CD4-positive, CD25-positive, alpha-beta regulatory T cell (primary cell): ENCODE data around the gene APOL2. TPM values are rescaled to one million over a fixed set of nuclear protein-coding genes. Genes with fewer than 3 reads are reported as not detected.
"Not testable (repeated sequence)": the region's sequence is repeated elsewhere in the genome, so short reads cannot be mapped to it uniquely, and the experiment has no call there.

Source experiments
- ATAC-seq, 2 donors: fragments of 150-1000 bp; cut with Tn5 transposase; one replicate each; pipeline ENCODE4 v1.10.0; 2021; ENCODE audit warnings: low read depth in 2 of 2, moderate number of reproducible peaks in 2 of 2, moderate library complexity in 1 of 2
- DNase-seq, 3 donors: peaks; one replicate each; pipeline versions ENCODE4 v3.0.0 to v3.0.0-alpha.2; 2012 to 2022; ENCODE audit warnings: mixed read lengths in 1 of 3
- H3K27ac ChIP-seq: one replicate; pipeline ENCODE4 v1.7.0; 2013; ENCODE audit warnings: mild to moderate bottlenecking, low read length; ENCODE audit not compliant: insufficient read depth, poor library complexity, severe bottlenecking
- H3K27me3 ChIP-seq: one replicate; pipeline ENCODE4 v1.7.0; 2013; ENCODE audit warnings: low read length; ENCODE audit not compliant: control insufficient read depth, insufficient read depth
- H3K36me3 ChIP-seq: one replicate; pipeline ENCODE4 v1.7.0; 2013; ENCODE audit warnings: mild to moderate bottlenecking, low read length, moderate library complexity; ENCODE audit not compliant: control insufficient read depth, insufficient read depth
- H3K4me1 ChIP-seq: 2 replicates; pipeline ENCODE4 v1.7.0; 2013; ENCODE audit warnings: mild to moderate bottlenecking, low read length; ENCODE audit not compliant: insufficient read depth, control insufficient read depth, poor library complexity, severe bottlenecking
- H3K4me3 ChIP-seq: one replicate; pipeline ENCODE4 v1.7.0; 2013; ENCODE audit warnings: low read depth, mild to moderate bottlenecking, low read length, moderate library complexity
- H3K9me3 ChIP-seq, 2 experiments: 1 replicate in 1 of 2; 2 replicates in 1 of 2; pipeline ENCODE4 v1.7.0; 2013; ENCODE audit warnings: low read length in 2 of 2, mild to moderate bottlenecking in 1 of 2, moderate library complexity in 1 of 2; ENCODE audit not compliant: control insufficient read depth in 2 of 2
- H3K27ac Mint-ChIP-seq, 3 donors: one replicate each; pipeline ENCODE4 v1.8.0; 2020 to 2022; ENCODE audit warnings: mild to moderate bottlenecking in 3 of 3, mixed read lengths in 3 of 3, moderate library complexity in 2 of 3
- H3K27me3 Mint-ChIP-seq: one replicate; pipeline ENCODE4 v1.8.0; 2022; ENCODE audit warnings: mild to moderate bottlenecking, mixed read lengths
- H3K36me3 Mint-ChIP-seq: one replicate; pipeline ENCODE4 v1.8.0; 2020; ENCODE audit warnings: mixed read lengths
- H3K4me1 Mint-ChIP-seq, 4 donors: one replicate each; pipeline ENCODE4 v1.8.0; 2020 to 2022; ENCODE audit warnings: mixed read lengths in 4 of 4, mild to moderate bottlenecking in 1 of 4
- H3K4me3 Mint-ChIP-seq, 4 donors: one replicate each; pipeline ENCODE4 v1.8.0; 2020 to 2022; ENCODE audit warnings: mild to moderate bottlenecking in 4 of 4, mixed read lengths in 4 of 4, moderate library complexity in 3 of 4
- H3K9me3 Mint-ChIP-seq, 7 donors: one replicate each; pipeline ENCODE4 v1.8.0; 2020 to 2022; ENCODE audit warnings: mixed read lengths in 7 of 7, mild to moderate bottlenecking in 3 of 7, moderate library complexity in 2 of 7
- polyA plus RNA-seq, 4 donors: library from polyadenylated mRNA; unstranded; fragments of 300-500 nt; fragmentation: Illumina TruSeq; gene quantifications; one replicate each; pipeline ENCODE4 v1.2.3, GENCODE V29; 2021
- total RNA-seq: library from RNA; stranded (reverse); gene quantifications from one replicate; pipeline ENCODE4 v1.2.3, GENCODE V29; 2022

The APOL2 gene
- total and polyA plus RNA-seq, 5 donors from 2014 or later, result 18.8 to 69.7 (median 22.3) TPM

DNA sequence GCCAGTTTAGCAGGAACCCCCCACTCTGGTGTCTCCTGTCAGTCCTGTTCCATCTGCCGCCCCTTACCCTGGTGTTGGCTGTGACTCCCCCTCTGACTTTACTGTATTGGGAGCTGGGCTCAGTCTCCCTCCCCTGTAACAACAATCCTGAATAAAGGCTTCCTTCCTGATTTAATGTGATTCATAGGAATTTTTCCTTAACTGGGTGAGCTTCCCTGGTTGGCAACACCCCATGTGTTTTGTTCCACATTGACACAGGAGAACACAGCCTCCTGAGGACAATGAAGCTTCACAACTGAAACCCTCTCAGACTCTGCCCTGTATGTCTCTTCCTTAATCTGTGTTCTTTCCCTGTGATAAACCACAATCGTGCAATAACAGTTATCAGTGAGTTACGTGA, 46.2 kb downstream of the APOL2 start:
- ATAC-seq (no peak), DNase-seq (no peak)
- H3K27me3 ChIP-seq, result no peaks in the 10 kb centered on the region
- Mint-ChIP-seq H3K4me1 (peaks cover 0 to 14% (median 4%) of the 10 kb centered on the region in 4 donors), H3K36me3 (no peaks in the 10 kb centered on the region), H3K27me3 (peaks cover 15% of the 10 kb centered on the region), H3K27ac (peak overlapping the region in 1 of 3 donors; percentile 35), H3K4me3 (no peak overlapping the region), H3K9me3 (no peaks in the 10 kb centered on the region)
- H3K27ac ChIP-seq, result no peak overlapping the region
- no peaks in the 10 kb centered on the region for H3K4me1 ChIP-seq
- no peak overlapping the region for H3K4me3 ChIP-seq
- no peaks in the 10 kb centered on the region for H3K36me3 ChIP-seq
- no peaks in the 10 kb centered on the region for H3K9me3 ChIP-seq

DNA sequence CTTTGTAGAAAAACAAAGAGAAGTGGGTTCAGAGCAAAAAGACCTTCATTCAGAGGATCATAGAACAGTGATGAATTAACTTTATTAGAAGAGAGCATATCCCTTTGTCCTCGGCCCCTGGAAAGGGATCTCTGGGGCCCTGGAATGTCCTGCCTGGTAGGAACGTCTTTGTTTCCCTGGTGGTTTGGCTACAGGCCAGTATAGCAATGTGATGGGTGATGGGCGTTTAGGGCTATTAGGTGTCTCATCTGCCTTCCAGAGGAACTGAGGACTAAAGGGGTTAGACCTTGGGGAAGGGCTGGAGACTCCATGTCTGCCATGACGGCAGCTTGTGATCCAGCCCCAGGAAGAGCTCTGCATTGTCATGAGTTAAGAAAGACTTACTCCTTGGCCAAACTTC, 46.8 kb downstream of the APOL2 start:
- ATAC-seq, result no peak
- H3K27me3 ChIP-seq, result no peaks in the 10 kb centered on the region
- H3K27me3 Mint-ChIP-seq, result peaks cover 15% of the 10 kb centered on the region
- H3K4me1 ChIP-seq, result no peaks in the 10 kb centered on the region
- no peak overlapping the region for H3K4me3 Mint-ChIP-seq
- H3K9me3 Mint-ChIP-seq, result no peaks in the 10 kb centered on the region
- no peak overlapping the region for H3K27ac Mint-ChIP-seq
- no peak overlapping the region for H3K27ac ChIP-seq
- H3K4me1 Mint-ChIP-seq, result peaks cover 0 to 9% (median 2%) of the 10 kb centered on the region in 4 donors
- no peaks in the 10 kb centered on the region for H3K36me3 ChIP-seq
- no peak overlapping the region for H3K4me3 ChIP-seq
- H3K9me3 ChIP-seq, result no peaks in the 10 kb centered on the region
- no peak for DNase-seq
- H3K36me3 Mint-ChIP-seq, result no peaks in the 10 kb centered on the region

DNA sequence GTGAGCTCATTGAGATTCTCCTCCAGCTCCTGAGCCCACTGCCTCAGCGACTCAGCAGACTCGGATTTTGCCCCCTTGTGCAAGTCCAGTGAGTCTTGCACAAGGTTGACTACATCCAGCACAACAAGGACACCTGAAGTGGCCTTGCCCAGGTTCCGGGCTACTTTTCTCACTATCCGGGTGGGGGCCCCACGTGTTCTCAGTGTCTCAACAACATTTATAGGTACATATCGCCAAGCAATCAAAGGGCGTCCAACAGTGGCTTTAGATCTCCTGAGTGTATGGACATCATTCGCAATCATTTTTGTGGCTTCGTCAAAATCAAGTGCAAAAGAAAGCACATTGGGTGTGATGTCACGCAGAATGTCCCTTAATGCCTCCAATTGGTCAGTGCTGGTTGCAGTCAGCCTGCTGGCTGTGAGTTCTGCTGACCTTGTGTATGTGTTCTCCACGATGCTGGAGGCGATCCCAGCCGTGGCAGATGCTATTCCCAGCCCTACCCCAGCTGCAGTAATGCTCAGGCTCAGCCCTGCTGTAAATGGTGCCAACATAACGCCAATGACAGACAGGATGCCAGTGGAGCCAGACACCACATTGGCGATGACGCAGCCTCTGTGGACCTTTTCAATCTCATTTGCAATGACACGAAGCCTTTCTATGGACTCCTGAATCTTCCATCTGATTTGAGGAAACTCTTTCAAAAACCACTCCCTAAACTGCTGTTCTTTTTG, 48.1 kb downstream of the APOL2 start:
- H3K4me1 ChIP-seq, result no peaks in the 10 kb centered on the region
- no peaks in the 10 kb centered on the region for H3K36me3 Mint-ChIP-seq
- no peaks in the 10 kb centered on the region for H3K36me3 ChIP-seq
- H3K9me3 ChIP-seq, result no peaks in the 10 kb centered on the region
- no peak overlapping the region for H3K4me3 ChIP-seq
- no peak overlapping the region for H3K27ac Mint-ChIP-seq
- no peak for DNase-seq
- H3K9me3 Mint-ChIP-seq, result no peaks in the 10 kb centered on the region
- peaks cover 15% of the 10 kb centered on the region for H3K27me3 Mint-ChIP-seq
- no peak overlapping the region for H3K4me3 Mint-ChIP-seq
- ATAC-seq, result no peak
- peaks cover 0 to 4% (median 0%) of the 10 kb centered on the region in 4 donors for H3K4me1 Mint-ChIP-seq
- no peaks in the 10 kb centered on the region for H3K27me3 ChIP-seq
- H3K27ac ChIP-seq, result no peak overlapping the region

DNA sequence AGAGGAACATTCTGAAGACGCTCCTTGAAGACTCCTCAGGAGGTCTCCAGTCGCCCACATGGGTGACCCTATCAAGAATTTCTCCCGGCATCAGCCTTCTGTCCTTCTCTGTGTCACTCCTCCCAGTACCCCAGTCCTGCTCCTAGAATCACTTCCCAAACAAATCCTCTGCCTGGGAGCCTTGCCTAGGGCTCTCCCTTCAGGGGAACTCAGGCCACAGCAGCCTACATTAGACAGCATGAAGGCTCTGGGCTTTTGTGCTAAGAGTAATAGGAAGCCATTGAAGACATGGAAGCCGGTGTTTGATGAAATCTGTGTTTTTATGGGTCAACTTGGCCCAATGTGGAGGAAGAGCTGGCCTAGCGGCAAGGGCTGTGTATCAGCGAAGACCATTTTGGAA, 51.5 kb downstream of the APOL2 start:
- not testable (repeated sequence) for H3K9me3 Mint-ChIP-seq, H3K4me3 Mint-ChIP-seq, ATAC-seq, H3K4me1 Mint-ChIP-seq, H3K27me3 ChIP-seq, H3K36me3 ChIP-seq, H3K4me1 ChIP-seq, DNase-seq, H3K27ac ChIP-seq, H3K36me3 Mint-ChIP-seq, H3K9me3 ChIP-seq, H3K4me3 ChIP-seq
- peaks cover 22% of the 10 kb centered on the region for H3K27me3 Mint-ChIP-seq
- H3K27ac Mint-ChIP-seq, result peak overlapping the region in 1 of 3 donors; percentile 3

DNA sequence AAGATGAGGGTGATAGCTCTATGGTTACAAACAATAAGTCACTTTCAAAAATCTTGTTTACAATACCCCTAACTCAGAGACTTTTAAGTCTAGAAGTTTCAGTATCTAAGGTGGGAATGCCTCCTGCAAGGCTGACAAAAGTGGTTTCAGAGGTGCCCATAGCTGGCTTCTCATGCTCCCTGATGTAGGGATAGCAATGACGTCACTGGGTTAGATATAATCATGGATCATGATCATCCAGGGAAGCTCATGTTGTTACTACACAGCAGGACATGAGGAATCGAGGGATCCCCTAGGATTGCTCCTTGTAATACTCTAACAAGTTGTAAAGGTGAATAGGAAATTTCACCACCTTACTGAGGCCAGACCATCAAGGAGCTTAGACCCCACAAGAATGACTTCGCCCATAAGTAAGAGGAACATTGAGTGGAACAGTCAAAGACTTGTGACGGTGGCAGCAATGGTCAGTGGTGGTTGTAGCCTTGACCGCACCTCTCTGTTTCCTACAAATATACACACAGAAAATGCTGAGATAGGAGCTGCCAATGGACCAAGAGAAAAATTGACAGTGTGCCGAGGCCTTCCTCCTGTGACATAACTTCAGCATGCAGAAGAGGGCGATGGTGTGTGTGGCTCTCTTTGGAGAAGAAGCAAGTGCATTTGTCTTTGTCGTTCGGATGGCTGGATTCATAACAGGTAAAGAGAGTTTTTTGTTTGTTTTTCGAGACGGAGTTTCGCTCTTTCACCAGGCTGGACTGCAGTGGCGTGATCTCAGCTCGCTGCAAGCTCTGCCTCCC, 53.3 kb downstream of the APOL2 start:
- Mint-ChIP-seq H3K27ac (no peak overlapping the region), H3K9me3 (no peaks in the 10 kb centered on the region), H3K4me3 (no peak overlapping the region), H3K4me1 (no peaks in the 10 kb centered on the region), H3K36me3 (no peaks in the 10 kb centered on the region), H3K27me3 (peaks cover 27% of the 10 kb centered on the region)
- no peak for ATAC-seq
- H3K36me3 ChIP-seq, result no peaks in the 10 kb centered on the region
- no peak overlapping the region for H3K4me3 ChIP-seq
- DNase-seq, result no peak
- H3K27ac ChIP-seq, result no peak overlapping the region
- no peaks in the 10 kb centered on the region for H3K9me3 ChIP-seq
- no peaks in the 10 kb centered on the region for H3K27me3 ChIP-seq
- H3K4me1 ChIP-seq, result no peaks in the 10 kb centered on the region

DNA sequence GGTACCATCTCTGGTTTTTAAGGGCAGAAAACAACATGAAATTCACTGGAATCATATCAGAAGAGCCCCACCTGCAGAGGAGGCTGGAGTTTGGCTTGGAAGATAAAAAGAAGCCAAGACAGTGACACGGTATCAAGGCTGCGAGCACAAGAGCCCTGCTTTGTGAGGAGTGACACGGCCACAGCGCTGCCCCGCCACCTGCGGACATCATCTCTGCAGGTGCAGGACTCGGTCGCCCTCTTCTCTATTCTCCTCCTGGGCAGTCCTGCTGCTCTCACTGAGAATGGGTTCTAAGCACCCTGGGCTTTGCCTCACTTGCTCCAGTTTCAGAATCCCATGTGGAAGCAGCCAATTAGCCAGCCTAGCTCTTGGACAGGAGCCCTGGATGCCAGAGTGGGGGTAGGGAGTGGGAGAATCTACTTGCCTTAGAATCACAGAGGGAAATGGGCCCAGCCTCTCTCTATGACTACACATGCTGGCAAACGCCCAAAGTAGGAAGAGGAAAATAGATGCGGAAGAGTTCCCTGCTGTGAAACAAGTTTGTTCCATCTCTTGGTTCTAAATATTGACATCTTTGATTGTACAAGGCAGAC, 54.8 kb downstream of the APOL2 start:
- no peak for ATAC-seq
- Mint-ChIP-seq H3K36me3 (no peaks in the 10 kb centered on the region), H3K9me3 (no peaks in the 10 kb centered on the region), H3K4me1 (peaks cover 0 to 4% (median under 1%) of the 10 kb centered on the region in 4 donors), H3K27ac (no peak overlapping the region), H3K27me3 (peaks cover 23% of the 10 kb centered on the region), H3K4me3 (no peak overlapping the region)
- peaks cover 4% of the 10 kb centered on the region for H3K4me1 ChIP-seq
- no peak for DNase-seq
- no peaks in the 10 kb centered on the region for H3K9me3 ChIP-seq
- no peak overlapping the region for H3K4me3 ChIP-seq
- no peaks in the 10 kb centered on the region for H3K36me3 ChIP-seq
- no peaks in the 10 kb centered on the region for H3K27me3 ChIP-seq
- H3K27ac ChIP-seq, result no peak overlapping the region

DNA sequence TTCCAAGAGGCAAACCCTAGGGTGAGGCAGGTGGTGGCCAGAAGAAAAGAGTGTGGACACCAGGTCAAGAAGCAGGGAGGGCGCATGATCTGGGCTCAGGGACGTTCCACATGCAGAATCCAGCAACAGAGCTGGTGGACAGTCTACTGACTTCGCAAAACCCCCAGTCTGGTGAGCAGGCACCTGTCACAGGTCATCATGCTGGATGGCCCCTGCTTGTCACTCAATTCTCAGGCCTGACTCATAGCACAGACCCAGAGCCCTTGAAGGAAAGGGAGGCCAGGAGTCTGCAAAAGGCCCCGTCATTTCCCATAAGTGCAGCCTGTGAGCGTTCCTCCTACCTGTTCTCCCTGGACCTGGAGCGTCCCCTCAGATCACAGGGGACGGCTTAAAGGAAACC, 55.9 kb downstream of the APOL2 start:
- Mint-ChIP-seq H3K27ac (no peak overlapping the region), H3K4me1 (peaks cover 0 to 4% (median under 1%) of the 10 kb centered on the region in 4 donors), H3K4me3 (no peak overlapping the region), H3K9me3 (no peaks in the 10 kb centered on the region), H3K36me3 (no peaks in the 10 kb centered on the region), H3K27me3 (peaks cover 14% of the 10 kb centered on the region)
- H3K27ac ChIP-seq, result no peak overlapping the region
- H3K27me3 ChIP-seq, result no peaks in the 10 kb centered on the region
- no peak overlapping the region for H3K4me3 ChIP-seq
- peaks cover 4% of the 10 kb centered on the region for H3K4me1 ChIP-seq
- ATAC-seq (no peak), DNase-seq (no peak)
- H3K36me3 ChIP-seq, result no peaks in the 10 kb centered on the region
- H3K9me3 ChIP-seq, result no peaks in the 10 kb centered on the region
